Stimulated activated CD4-positive, alpha-beta T cell treated with anti-CD3 and anti-CD28 coated beads, Interleukin-4, amount 100 ng/mL, for 48 hours (primary cell): ENCODE results near the gene BRINP2.

Experiments
- DNase-seq, 2 donors: peaks; one replicate each; pipeline ENCODE4 v3.0.0-alpha.2; 2020; ENCODE audit warnings: low read depth in 2 of 2

Gene BRINP2

GRCh38 chr1:177170756-177171535, at the start of gene BRINP2:
Gene BRINP2, plus strand, starts transcription at chr1:177170958. Its CDS starts 58,919 bp downstream, at chr1:177229877.
- no peak for DNase-seq

- no peak for DNase-seq
Observed at GRCh38 chr1:177122461-177123251, 48.1 kb upstream of the BRINP2 start.

- no peak for DNase-seq
Observed at GRCh38 chr1:177124577-177125278, 46.0 kb upstream of the BRINP2 start.

GRCh38 chr1:177126267-177126666, 44.5 kb upstream of the BRINP2 start:
- no peak for DNase-seq

- DNase-seq: no peak
Observed at GRCh38 chr1:177128665-177129281, 42.0 kb upstream of the BRINP2 start.

GRCh38 chr1:177130451-177130945, 40.3 kb upstream of the BRINP2 start:
- no peak for DNase-seq

GRCh38 chr1:177131723-177132122, 39.0 kb upstream of the BRINP2 start:
- DNase-seq: no peak

GRCh38 chr1:177132141-177132540, 38.6 kb upstream of the BRINP2 start:
- DNase-seq: no peak

GRCh38 chr1:177133977-177134538, 36.7 kb upstream of the BRINP2 start:
- DNase-seq: no peak

- no peak for DNase-seq
Observed at GRCh38 chr1:177135250-177135649, 35.5 kb upstream of the BRINP2 start.

- DNase-seq: no peak
Observed at GRCh38 chr1:177137814-177138213, 32.9 kb upstream of the BRINP2 start.

- DNase-seq: no peak
Observed at GRCh38 chr1:177138347-177138746, 32.4 kb upstream of the BRINP2 start.

GRCh38 chr1:177142010-177142409, 28.7 kb upstream of the BRINP2 start:
- DNase-seq: no peak

GRCh38 chr1:177142791-177143271, 27.9 kb upstream of the BRINP2 start:
- DNase-seq: no peak

GRCh38 chr1:177145106-177146070, 25.4 kb upstream of the BRINP2 start:
- no peak for DNase-seq

- no peak for DNase-seq
Observed at GRCh38 chr1:177146499-177146898, 24.3 kb upstream of the BRINP2 start.

GRCh38 chr1:177162243-177162642, 8.5 kb upstream of the BRINP2 start:
- DNase-seq: no peak

GRCh38 chr1:177163844-177164379, 6.8 kb upstream of the BRINP2 start:
- DNase-seq: no peak

GRCh38 chr1:177164380-177165068, 6.2 kb upstream of the BRINP2 start, which contains the start of gene ASTN1:
Gene ASTN1, minus strand, starts transcription at chr1:177164712. Its CDS starts 36 bp downstream, at chr1:177164676.
- DNase-seq: no peak
